Cerebellar cortex (tissue), 1 donor: ENCODE results near the gene DNAH2.
A peak's percentile ranks its signal among the peaks of the same experiment; 100 is the strongest.

Experiments
- DNase-seq: peaks from one replicate; pipeline ENCODE4 v3.0.0-alpha.2; 2015; ENCODE audit warnings: low spot score

DNAH2 gene

GRCh38 chr17:7820231-7820630 is 102.7 kb downstream of the DNAH2 start:
- no peak for DNase-seq

GRCh38 chr17:7822126-7822525 is 104.6 kb downstream of the DNAH2 start:
- DNase-seq, result no peak

GRCh38 chr17:7823581-7824001 is 106.0 kb downstream of the DNAH2 start:
- no peak for DNase-seq

GRCh38 chr17:7824021-7824924 is 106.7 kb downstream of the DNAH2 start:
- peak; percentile 72 for DNase-seq

GRCh38 chr17:7825206-7825990 is 107.9 kb downstream of the DNAH2 start:
- peak; percentile 79 for DNase-seq

GRCh38 chr17:7830616-7831015 is 113.1 kb downstream of the DNAH2 start:
- no peak for DNase-seq

GRCh38 chr17:7831233-7831632 is 113.7 kb downstream of the DNAH2 start:
- DNase-seq, result no peak

GRCh38 chr17:7832431-7832830 is 114.9 kb downstream of the DNAH2 start:
- no peak for DNase-seq

- no peak for DNase-seq
These were observed 115.7 kb downstream of the DNAH2 start for GRCh38 chr17:7833011-7833794.

- DNase-seq, result peak; percentile 96
These were observed 116.4 kb downstream of the DNAH2 start, which contains the start of gene KDM6B for GRCh38 chr17:7833795-7834541. TSS of gene KDM6B (plus strand) at chr17:7834217. CDS start at chr17:7845555, 11,338 bp downstream.

GRCh38 chr17:7834542-7834956 is 117.0 kb downstream of the DNAH2 start:
- peak; percentile 57 for DNase-seq

- DNase-seq, result peak; percentile 99
These were observed 117.6 kb downstream of the DNAH2 start for GRCh38 chr17:7834957-7835813.

- DNase-seq, result peak; percentile 87
These were observed 118.5 kb downstream of the DNAH2 start for GRCh38 chr17:7835814-7836595.

- peak; percentile 96 for DNase-seq
These were observed 119.3 kb downstream of the DNAH2 start for GRCh38 chr17:7836596-7837407.

- DNase-seq, result peak; percentile 44
These were observed 120.0 kb downstream of the DNAH2 start for GRCh38 chr17:7837408-7838088.

GRCh38 chr17:7838090-7839075 is 120.8 kb downstream of the DNAH2 start:
- DNase-seq, result peak; percentile 78
